ENCODE data around the gene GNAS-AS1. TPM values are rescaled to one million over a fixed set of nuclear protein-coding genes. Genes with fewer than 3 reads are reported as not detected.

The GNAS-AS1 gene
- total RNA-seq, 1 experiment from 2014 or later = 0.11 TPM

DNA sequence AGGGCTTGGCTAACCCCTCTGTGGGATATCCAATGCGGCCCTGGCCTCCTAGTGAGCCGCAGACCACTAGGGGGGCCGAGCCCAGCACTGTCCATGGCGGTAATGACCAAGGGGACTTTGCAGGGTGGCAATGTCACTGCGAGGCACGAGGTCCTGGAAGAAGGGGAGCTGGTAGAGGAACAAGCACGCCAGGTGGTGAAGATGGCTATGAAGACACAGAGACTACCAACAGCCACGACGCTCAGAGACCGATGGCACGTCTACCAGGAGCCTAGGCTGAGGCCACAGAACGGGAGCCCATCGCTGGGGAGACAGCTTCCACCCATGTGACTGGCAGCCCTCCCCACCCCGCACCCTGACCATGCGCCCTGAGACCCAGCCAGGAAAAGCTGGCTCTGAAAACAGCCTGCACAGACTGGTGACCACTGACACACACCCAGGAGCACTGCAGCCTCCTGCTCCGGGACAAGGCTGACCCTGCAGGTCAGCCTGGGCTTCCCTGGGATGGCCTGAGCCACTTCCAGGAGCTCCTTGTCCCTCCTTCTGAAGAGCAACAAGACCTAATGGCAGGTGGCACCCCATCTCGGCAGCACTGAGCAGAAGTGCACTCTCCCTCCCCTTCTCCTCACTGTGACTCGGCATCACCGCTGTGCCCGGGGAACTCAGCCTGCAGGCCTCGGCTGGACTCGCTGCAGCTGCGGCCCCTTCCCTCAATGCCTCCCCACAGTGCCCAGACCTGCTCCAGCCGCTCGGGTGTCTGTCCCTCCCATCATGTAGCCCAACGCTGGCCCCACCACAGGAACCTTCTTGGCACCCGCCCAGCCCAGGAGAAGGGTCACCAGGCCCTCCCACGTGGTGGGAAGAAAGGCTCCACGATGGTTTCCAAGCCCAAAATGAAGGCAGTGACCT lies 56.9 kb downstream of the GNAS-AS1 start:
- H3K79me2 ChIP-seq (ENCODE audit: low read length) = no peaks in the 10 kb centered on the region
- no peaks in the 10 kb centered on the region for H3K4me1 ChIP-seq (ENCODE audit: insufficient read depth, low read length)
- no peak for DNase-seq
- H3K4me3 ChIP-seq (ENCODE audit: low read length) = no peak overlapping the region
- peaks cover 93% of the 10 kb centered on the region for H3K27me3 ChIP-seq (ENCODE audit: low read length)
- no peak for ATAC-seq
- intact Hi-C loops (cut with micrococcal nuclease) = no loop called here
- no peak overlapping the region for H3K9ac ChIP-seq (ENCODE audit: low read length)
- H3K9me3 ChIP-seq (ENCODE audit: low read length) = no peaks in the 10 kb centered on the region
- no TSS peak for BruUV-seq (replicated peaks)
- H3K27ac ChIP-seq (ENCODE audit: low read length) = no peak overlapping the region
- ChIA-PET POLR2A (ENCODE audit: unreplicated experiment) (no interaction called here), CTCF (no interaction called here)
- no peaks in the 10 kb centered on the region for H4K20me1 ChIP-seq (ENCODE audit: low read length)
- H3K36me3 ChIP-seq (ENCODE audit: low read depth, low read length) = no peaks in the 10 kb centered on the region
- no peak for TF ChIP-seq EZH2 (IDR thresholded peaks at IDR 0.05; ENCODE audit: low read length, unreplicated experiment)
- no peak for TF ChIP-seq EZH2phosphoT487 (IDR thresholded peaks at IDR 0.05; ENCODE audit: borderline replicate concordance, low read length)
- TF ChIP-seq, protein P1, sequence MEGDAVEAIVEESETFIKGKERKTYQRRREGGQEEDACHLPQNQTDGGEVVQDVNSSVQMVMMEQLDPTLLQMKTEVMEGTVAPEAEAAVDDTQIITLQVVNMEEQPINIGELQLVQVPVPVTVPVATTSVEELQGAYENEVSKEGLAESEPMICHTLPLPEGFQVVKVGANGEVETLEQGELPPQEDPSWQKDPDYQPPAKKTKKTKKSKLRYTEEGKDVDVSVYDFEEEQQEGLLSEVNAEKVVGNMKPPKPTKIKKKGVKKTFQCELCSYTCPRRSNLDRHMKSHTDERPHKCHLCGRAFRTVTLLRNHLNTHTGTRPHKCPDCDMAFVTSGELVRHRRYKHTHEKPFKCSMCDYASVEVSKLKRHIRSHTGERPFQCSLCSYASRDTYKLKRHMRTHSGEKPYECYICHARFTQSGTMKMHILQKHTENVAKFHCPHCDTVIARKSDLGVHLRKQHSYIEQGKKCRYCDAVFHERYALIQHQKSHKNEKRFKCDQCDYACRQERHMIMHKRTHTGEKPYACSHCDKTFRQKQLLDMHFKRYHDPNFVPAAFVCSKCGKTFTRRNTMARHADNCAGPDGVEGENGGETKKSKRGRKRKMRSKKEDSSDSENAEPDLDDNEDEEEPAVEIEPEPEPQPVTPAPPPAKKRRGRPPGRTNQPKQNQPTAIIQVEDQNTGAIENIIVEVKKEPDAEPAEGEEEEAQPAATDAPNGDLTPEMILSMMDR (conservative IDR thresholded peaks at IDR 0.05; ENCODE audit: low read depth, low read length) = no peak
- no peak overlapping the region for H3K4me2 ChIP-seq (ENCODE audit: low read length)
- H2AFZ ChIP-seq (ENCODE audit: low read length) = no peak overlapping the region
- H3F3A ChIP-seq (ENCODE audit: low read length, unreplicated experiment) = no peaks in the 10 kb centered on the region
- H3K9me2 ChIP-seq (replicated peaks; ENCODE audit: low read length) = no peaks in the 10 kb centered on the region

DNA sequence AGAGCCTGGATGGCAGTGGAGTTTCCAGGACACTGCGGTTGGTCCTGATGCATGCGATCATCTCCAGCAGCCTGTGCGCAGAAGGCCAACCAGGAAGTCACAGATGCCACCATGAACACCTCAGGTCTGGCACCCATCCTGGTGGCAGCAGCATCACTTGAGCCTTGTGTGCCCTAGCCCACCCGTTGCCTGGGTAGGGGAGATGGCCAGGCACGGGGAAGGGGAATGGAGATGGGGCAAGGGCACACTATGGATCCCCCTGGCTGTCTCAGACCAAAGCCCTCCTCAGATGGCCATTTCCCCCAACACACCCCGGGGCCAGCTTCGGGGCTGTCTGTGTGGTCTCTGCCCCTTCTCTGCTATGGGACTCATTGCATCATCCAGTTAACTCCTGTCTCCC lies 58.3 kb downstream of the GNAS-AS1 start:
- no peaks in the 10 kb centered on the region for H3K4me1 ChIP-seq (ENCODE audit: insufficient read depth, low read length)
- CTCF ChIA-PET = no interaction called here
- H3K27ac ChIP-seq (ENCODE audit: low read length) = no peak overlapping the region
- POLR2A ChIA-PET (ENCODE audit: unreplicated experiment) = no interaction called here
- H3K27me3 ChIP-seq (ENCODE audit: low read length) = peaks cover 95% of the 10 kb centered on the region
- TF ChIP-seq EZH2 (IDR thresholded peaks at IDR 0.05; ENCODE audit: low read length, unreplicated experiment) (no peak), EZH2phosphoT487 (IDR thresholded peaks at IDR 0.05; ENCODE audit: borderline replicate concordance, low read length) (no peak)
- TF ChIP-seq, protein P1 (conservative IDR thresholded peaks at IDR 0.05; ENCODE audit: low read depth, low read length) = no peak
- no peak for ATAC-seq
- no peaks in the 10 kb centered on the region for H3K79me2 ChIP-seq (ENCODE audit: low read length)
- H3F3A ChIP-seq (ENCODE audit: low read length, unreplicated experiment) = no peaks in the 10 kb centered on the region
- DNase-seq = no peak
- BruUV-seq (replicated peaks) = no TSS peak
- H3K4me2 ChIP-seq (ENCODE audit: low read length) = no peak overlapping the region
- H3K9ac ChIP-seq (ENCODE audit: low read length) = no peak overlapping the region
- H3K36me3 ChIP-seq (ENCODE audit: low read depth, low read length) = no peaks in the 10 kb centered on the region
- H3K4me3 ChIP-seq (ENCODE audit: low read length) = no peak overlapping the region
- no peaks in the 10 kb centered on the region for H3K9me3 ChIP-seq (ENCODE audit: low read length)
- no peaks in the 10 kb centered on the region for H3K9me2 ChIP-seq (replicated peaks; ENCODE audit: low read length)
- intact Hi-C loops (cut with micrococcal nuclease) = no loop called here
- no peaks in the 10 kb centered on the region for H4K20me1 ChIP-seq (ENCODE audit: low read length)
- H2AFZ ChIP-seq (ENCODE audit: low read length) = no peak overlapping the region

DNA sequence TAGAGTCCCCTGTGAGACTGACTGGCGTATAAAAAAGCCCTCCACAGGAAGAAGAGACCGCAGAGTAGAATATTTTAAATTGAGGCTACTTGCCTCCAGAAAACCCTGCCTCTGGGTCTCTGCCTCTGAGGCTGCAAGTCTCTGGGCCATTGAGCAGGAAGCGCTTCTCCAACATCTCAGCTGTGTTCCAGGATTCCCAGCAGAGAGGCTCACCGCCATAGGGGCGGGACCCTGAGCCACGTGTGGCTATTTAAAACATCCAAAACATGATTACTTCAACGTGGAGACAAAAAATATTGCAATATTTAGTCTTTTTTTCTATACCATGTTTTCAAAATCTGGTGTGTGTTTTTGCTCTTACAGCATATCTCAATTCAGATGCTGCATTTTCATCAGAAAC lies 59.4 kb downstream of the GNAS-AS1 start:
- Histone ChIP-seq H3F3A (ENCODE audit: low read length, unreplicated experiment) (no peaks in the 10 kb centered on the region), H3K9ac (ENCODE audit: low read length) (no peak overlapping the region), H3K9me2 (replicated peaks; ENCODE audit: low read length) (no peaks in the 10 kb centered on the region), H3K9me3 (ENCODE audit: low read length) (no peaks in the 10 kb centered on the region), H4K20me1 (ENCODE audit: low read length) (no peaks in the 10 kb centered on the region), H3K27me3 (ENCODE audit: low read length) (peaks cover 92% of the 10 kb centered on the region), H3K27ac (ENCODE audit: low read length) (no peak overlapping the region), H3K36me3 (ENCODE audit: low read depth, low read length) (no peaks in the 10 kb centered on the region), H3K79me2 (ENCODE audit: low read length) (no peaks in the 10 kb centered on the region), H3K4me2 (ENCODE audit: low read length) (no peak overlapping the region), H3K4me1 (ENCODE audit: insufficient read depth, low read length) (no peaks in the 10 kb centered on the region), H3K4me3 (ENCODE audit: low read length) (no peak overlapping the region), H2AFZ (ENCODE audit: low read length) (no peak overlapping the region)
- intact Hi-C loops (cut with micrococcal nuclease) = no loop called here
- ChIA-PET POLR2A (ENCODE audit: unreplicated experiment) (interaction anchor here (0.7 kb wide), 1 partner anchor 34 kb away, joined by 3 read pairs; no protein-coding TSS in a partner anchor), CTCF (no interaction called here)
- no peak for DNase-seq
- BruUV-seq (replicated peaks) = no TSS peak
- no peak for ATAC-seq
- TF ChIP-seq, protein P1 (conservative IDR thresholded peaks at IDR 0.05; ENCODE audit: low read depth, low read length) = no peak
- TF ChIP-seq EZH2phosphoT487 (IDR thresholded peaks at IDR 0.05; ENCODE audit: borderline replicate concordance, low read length) = no peak
- no peak for TF ChIP-seq EZH2 (IDR thresholded peaks at IDR 0.05; ENCODE audit: low read length, unreplicated experiment)
